ENCODE data around the gene CDH23.

Gene CDH23

DNA sequence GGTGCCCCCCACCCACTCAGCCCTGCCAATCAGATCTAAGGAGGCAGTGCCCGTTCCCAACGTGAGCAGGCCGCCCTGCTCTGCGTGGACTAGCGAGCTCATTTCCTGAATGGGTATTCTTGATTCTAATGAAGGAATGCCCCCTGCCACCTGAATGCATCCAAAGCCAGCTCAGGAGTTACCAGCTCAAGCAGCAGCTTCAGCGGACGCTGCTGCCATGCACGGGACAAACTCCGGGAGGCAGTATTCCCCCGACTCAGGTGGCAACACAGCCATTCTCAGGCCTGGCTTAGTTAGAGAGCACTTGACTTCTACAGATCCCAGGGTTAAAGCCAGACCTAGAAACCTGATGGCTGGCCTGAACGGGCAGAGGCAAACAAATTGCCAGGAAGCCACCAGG, 428.5 kb downstream of the CDH23 start:
- H3K4me3 ChIP-seq (IDR thresholded peaks at IDR 0.05; ENCODE audit: insufficient read depth, low read depth, low read length), result no peak overlapping the region
- no peak overlapping the region for H3K27ac ChIP-seq
- no peak overlapping the region for H2AFZ ChIP-seq (ENCODE audit: low read depth)
- no peaks in the 10 kb centered on the region for H4K20me1 ChIP-seq (ENCODE audit: insufficient read depth)
- H3K9ac ChIP-seq, result no peak overlapping the region
- no peak overlapping the region for H3K4me2 ChIP-seq
- no peaks in the 10 kb centered on the region for H3K4me1 ChIP-seq (ENCODE audit: low read depth, poor library complexity, severe bottlenecking)
- TF ChIP-seq, protein P1, sequence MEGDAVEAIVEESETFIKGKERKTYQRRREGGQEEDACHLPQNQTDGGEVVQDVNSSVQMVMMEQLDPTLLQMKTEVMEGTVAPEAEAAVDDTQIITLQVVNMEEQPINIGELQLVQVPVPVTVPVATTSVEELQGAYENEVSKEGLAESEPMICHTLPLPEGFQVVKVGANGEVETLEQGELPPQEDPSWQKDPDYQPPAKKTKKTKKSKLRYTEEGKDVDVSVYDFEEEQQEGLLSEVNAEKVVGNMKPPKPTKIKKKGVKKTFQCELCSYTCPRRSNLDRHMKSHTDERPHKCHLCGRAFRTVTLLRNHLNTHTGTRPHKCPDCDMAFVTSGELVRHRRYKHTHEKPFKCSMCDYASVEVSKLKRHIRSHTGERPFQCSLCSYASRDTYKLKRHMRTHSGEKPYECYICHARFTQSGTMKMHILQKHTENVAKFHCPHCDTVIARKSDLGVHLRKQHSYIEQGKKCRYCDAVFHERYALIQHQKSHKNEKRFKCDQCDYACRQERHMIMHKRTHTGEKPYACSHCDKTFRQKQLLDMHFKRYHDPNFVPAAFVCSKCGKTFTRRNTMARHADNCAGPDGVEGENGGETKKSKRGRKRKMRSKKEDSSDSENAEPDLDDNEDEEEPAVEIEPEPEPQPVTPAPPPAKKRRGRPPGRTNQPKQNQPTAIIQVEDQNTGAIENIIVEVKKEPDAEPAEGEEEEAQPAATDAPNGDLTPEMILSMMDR (conservative IDR thresholded peaks at IDR 0.05; ENCODE audit: low read depth, low read length), result no peak
- no peaks in the 10 kb centered on the region for H3K27me3 ChIP-seq (ENCODE audit: insufficient read depth, low read depth)
- H3K36me3 ChIP-seq (ENCODE audit: insufficient read depth), result no peaks in the 10 kb centered on the region
- H3K79me2 ChIP-seq (ENCODE audit: insufficient read depth, low read depth), result no peaks in the 10 kb centered on the region

DNA sequence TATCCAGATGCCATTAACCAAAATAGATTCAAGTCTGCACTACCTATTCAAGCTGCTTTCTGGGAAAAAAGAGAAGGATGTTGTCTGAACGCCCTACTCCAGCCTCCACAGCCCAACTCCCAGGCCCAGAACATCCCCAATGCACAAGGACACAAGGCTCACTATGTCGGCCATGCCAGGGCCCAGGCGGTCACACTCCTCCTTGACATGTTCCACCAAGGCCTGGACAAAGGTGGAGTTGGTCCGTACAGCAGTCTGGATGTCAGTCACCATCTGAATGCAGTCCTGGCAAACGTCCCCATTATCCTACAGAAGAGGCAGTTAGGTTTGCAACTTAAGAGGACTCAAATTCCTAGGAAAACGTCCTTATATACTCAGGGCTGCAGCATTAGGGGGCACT, 431.1 kb downstream of the CDH23 start:
- Histone ChIP-seq H3K4me1 (ENCODE audit: low read depth, poor library complexity, severe bottlenecking) (no peaks in the 10 kb centered on the region), H3K27ac (no peak overlapping the region), H3K9ac (no peak overlapping the region), H3K36me3 (ENCODE audit: insufficient read depth) (no peaks in the 10 kb centered on the region), H3K4me3 (IDR thresholded peaks at IDR 0.05; ENCODE audit: insufficient read depth, low read depth, low read length) (no peak overlapping the region), H4K20me1 (ENCODE audit: insufficient read depth) (no peaks in the 10 kb centered on the region), H3K27me3 (ENCODE audit: insufficient read depth, low read depth) (no peaks in the 10 kb centered on the region), H3K4me2 (no peak overlapping the region), H3K79me2 (ENCODE audit: insufficient read depth, low read depth) (no peaks in the 10 kb centered on the region), H2AFZ (ENCODE audit: low read depth) (no peak overlapping the region)
- TF ChIP-seq, protein P1 (conservative IDR thresholded peaks at IDR 0.05; ENCODE audit: low read depth, low read length), result no peak

DNA sequence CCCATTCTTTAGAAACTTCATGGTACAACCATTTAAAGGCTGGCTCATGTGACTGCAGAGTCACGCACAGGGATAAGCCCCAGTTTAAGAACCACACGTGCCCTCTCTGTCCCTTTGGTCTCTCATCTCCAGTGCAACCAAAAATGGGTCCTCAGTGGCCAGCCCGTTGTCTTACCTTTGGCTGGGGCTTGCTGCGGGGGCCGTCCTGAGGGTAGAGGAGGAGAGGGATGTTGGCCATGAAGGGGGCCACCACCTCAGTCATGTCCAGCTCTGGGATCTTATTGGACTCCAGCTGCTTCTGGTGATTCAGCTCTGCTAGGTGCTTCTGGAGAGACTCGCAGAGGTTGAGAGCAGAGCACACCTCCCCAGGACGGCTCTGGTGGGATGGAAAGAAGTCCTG, 432.0 kb downstream of the CDH23 start:
- peaks cover 7% of the 10 kb centered on the region for H3K4me1 ChIP-seq (ENCODE audit: low read depth, poor library complexity, severe bottlenecking)
- H3K4me2 ChIP-seq, result no peak overlapping the region
- H3K9ac ChIP-seq, result no peak overlapping the region
- no peaks in the 10 kb centered on the region for H3K27me3 ChIP-seq (ENCODE audit: insufficient read depth, low read depth)
- no peaks in the 10 kb centered on the region for H3K79me2 ChIP-seq (ENCODE audit: insufficient read depth, low read depth)
- H4K20me1 ChIP-seq (ENCODE audit: insufficient read depth), result no peaks in the 10 kb centered on the region
- no peaks in the 10 kb centered on the region for H3K36me3 ChIP-seq (ENCODE audit: insufficient read depth)
- TF ChIP-seq, protein P1 (conservative IDR thresholded peaks at IDR 0.05; ENCODE audit: low read depth, low read length), result no peak
- H3K4me3 ChIP-seq (IDR thresholded peaks at IDR 0.05; ENCODE audit: insufficient read depth, low read depth, low read length), result no peak overlapping the region
- H3K27ac ChIP-seq, result no peak overlapping the region
- no peak overlapping the region for H2AFZ ChIP-seq (ENCODE audit: low read depth)

DNA sequence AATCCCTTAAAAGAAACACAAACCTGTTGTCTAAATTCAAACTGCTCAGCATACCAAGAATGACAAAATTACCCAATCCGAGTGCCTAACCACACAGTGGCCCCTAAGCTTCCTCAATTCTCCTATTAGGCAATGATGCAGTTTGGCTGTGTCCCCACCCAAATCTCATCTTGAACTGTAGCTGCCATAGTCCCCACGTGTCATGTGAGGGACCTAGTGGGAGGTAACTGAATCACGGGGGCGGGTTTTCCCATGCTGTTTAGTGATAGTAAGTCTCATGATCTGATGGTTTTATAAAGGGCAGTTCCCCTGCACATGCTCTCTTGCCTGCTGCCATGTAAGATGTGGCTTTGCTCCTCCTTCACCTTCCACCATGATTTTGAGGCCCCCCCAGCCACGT, 432.5 kb downstream of the CDH23 start:
- no peaks in the 10 kb centered on the region for H3K36me3 ChIP-seq (ENCODE audit: insufficient read depth)
- no peak overlapping the region for H2AFZ ChIP-seq (ENCODE audit: low read depth)
- no peak overlapping the region for H3K4me3 ChIP-seq (IDR thresholded peaks at IDR 0.05; ENCODE audit: insufficient read depth, low read depth, low read length)
- no peaks in the 10 kb centered on the region for H3K79me2 ChIP-seq (ENCODE audit: insufficient read depth, low read depth)
- no peak overlapping the region for H3K4me2 ChIP-seq
- no peak overlapping the region for H3K9ac ChIP-seq
- no peaks in the 10 kb centered on the region for H4K20me1 ChIP-seq (ENCODE audit: insufficient read depth)
- H3K4me1 ChIP-seq (ENCODE audit: low read depth, poor library complexity, severe bottlenecking), result peaks cover 7% of the 10 kb centered on the region
- no peaks in the 10 kb centered on the region for H3K27me3 ChIP-seq (ENCODE audit: insufficient read depth, low read depth)
- no peak overlapping the region for H3K27ac ChIP-seq
- TF ChIP-seq, protein P1 (conservative IDR thresholded peaks at IDR 0.05; ENCODE audit: low read depth, low read length), result no peak
